ENCODE data around the gene ASB11.

Gene ASB11

DNA sequence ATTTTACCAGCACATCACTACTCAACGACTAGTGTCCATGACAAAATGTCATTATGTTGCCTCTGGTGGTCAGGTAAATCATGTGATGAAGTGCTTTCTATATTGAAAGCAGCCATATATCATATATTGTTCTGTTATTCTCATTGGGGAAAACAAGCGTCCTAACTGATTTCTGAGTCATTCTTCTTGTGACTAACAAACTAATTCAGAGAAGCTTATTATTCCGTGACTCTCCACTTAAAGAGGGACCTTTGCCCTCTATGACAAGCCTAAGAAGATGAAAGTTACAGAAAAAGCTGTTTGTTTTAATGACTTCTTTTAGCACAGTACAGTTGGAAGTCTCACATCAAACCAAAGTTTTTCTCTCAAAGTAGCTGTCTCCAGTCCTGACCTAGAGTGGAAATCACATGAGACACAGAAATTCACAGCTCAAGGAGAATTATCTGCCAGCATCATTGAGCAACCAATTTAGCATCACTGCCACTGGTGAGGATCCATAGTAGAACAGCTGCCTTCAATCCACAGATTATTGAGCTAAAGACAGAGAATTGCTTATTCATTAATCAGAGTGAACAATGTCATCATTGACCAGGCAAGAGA lies 81.9 kb downstream of the ASB11 start:
- no peak for DNase-seq (ENCODE audit: low read depth, low spot score)
